Aorta (tissue), 5 donors: ENCODE results near the gene KIF6. TPM values are rescaled to one million over a fixed set of nuclear protein-coding genes. Genes with fewer than 3 reads are reported as not detected.
A peak's percentile ranks its signal among the peaks of the same experiment; 100 is the strongest.

Experiments
- ATAC-seq: fragments of 200-7000 bp; cut with Tn5 transposase; one replicate; pipeline ENCODE4 v1.9.1; 2022; ENCODE audit warnings: moderate library complexity; ENCODE audit not compliant: low FRiP score
- DNase-seq, 2 donors: peaks; one replicate each; pipeline ENCODE4 v3.0.0-alpha.2; 2020
- H3K27ac ChIP-seq, 2 donors: one replicate each; pipeline ENCODE4 v1.5.1; 2013; ENCODE audit warnings: low read length in 2 of 2, mild to moderate bottlenecking in 2 of 2, moderate library complexity in 2 of 2, control low read depth in 1 of 2, inconsistent platforms in 1 of 2, low read depth in 1 of 2
- H3K27me3 ChIP-seq, 2 donors: one replicate each; pipeline ENCODE4 v1.6.1; 2013; ENCODE audit warnings: control low read depth in 1 of 2, low read length in 1 of 2, mild to moderate bottlenecking in 1 of 2, moderate library complexity in 1 of 2; ENCODE audit not compliant: insufficient read depth in 2 of 2, control insufficient read depth in 1 of 2
- H3K36me3 ChIP-seq, 2 donors: one replicate each; pipeline ENCODE4 v1.6.1; 2013; ENCODE audit warnings: control low read depth in 1 of 2, low read length in 1 of 2, mild to moderate bottlenecking in 1 of 2; ENCODE audit not compliant: insufficient read depth in 2 of 2, control insufficient read depth in 1 of 2
- H3K4me1 ChIP-seq, 2 donors: one replicate each; pipeline ENCODE4 v1.6.1; 2013; ENCODE audit warnings: low read length in 2 of 2, control low read depth in 1 of 2, mild to moderate bottlenecking in 1 of 2, moderate library complexity in 1 of 2; ENCODE audit not compliant: insufficient read depth in 2 of 2, control insufficient read depth in 1 of 2
- H3K4me3 ChIP-seq, 2 donors: one replicate each; pipeline ENCODE4 v1.5.1; 2013; ENCODE audit warnings: low read length in 2 of 2, control low read depth in 1 of 2, mild to moderate bottlenecking in 1 of 2
- H3K9me3 ChIP-seq: one replicate; pipeline ENCODE4 v1.6.1; 2013; ENCODE audit warnings: mild to moderate bottlenecking, low read length; ENCODE audit not compliant: control insufficient read depth
- WGBS, 2 donors: extraction: QIAGEN DNeasy Blood & Tissue Kit; methylation state at CpG; one replicate each; pipeline ENCODE4 v1.1.7; 2013; 5-methylcytosine and 5-hydroxymethylcytosine counted together
- intact Hi-C, 2 donors: fragments of 100-400 bp; cut with DNase I; formaldehyde crosslinking; loops; one replicate each; pipeline versions ENCODE4 v1.14.2 to v1.15.0; 2022
- long read RNA-seq, 2 donors: library from polyadenylated mRNA; unstranded; transcript quantifications; one replicate each; pipeline ENCODE4 v2.0.0, GENCODE V29; 2020 to 2021
- polyA plus RNA-seq, 2 donors: library from polyadenylated mRNA; stranded (reverse); fragments of 200-250 nt; gene quantifications; one replicate each; pipeline ENCODE4 v1.2.3, GENCODE V29; 2013
- total RNA-seq, 2 donors: library from RNA; stranded (reverse); fragmentation: NEBNext Ultra II Directional; extraction: Animal tissue kit (Norgen Biotek cat#: 25700); gene quantifications; one replicate each; pipeline ENCODE4 v1.2.1, GENCODE V29; 2021
- donor health status: healthy with polysubstance abuse.
- donor health status: Bipolar disorder and iron deficiency.
- donor health status: DM: no; HTN: no; CAD: no.
- donor health status: DM: no; HTN: no; CAD: no.
- donor health status: DM: yes; HTN: yes; CAD: no.

Gene KIF6, protein sequence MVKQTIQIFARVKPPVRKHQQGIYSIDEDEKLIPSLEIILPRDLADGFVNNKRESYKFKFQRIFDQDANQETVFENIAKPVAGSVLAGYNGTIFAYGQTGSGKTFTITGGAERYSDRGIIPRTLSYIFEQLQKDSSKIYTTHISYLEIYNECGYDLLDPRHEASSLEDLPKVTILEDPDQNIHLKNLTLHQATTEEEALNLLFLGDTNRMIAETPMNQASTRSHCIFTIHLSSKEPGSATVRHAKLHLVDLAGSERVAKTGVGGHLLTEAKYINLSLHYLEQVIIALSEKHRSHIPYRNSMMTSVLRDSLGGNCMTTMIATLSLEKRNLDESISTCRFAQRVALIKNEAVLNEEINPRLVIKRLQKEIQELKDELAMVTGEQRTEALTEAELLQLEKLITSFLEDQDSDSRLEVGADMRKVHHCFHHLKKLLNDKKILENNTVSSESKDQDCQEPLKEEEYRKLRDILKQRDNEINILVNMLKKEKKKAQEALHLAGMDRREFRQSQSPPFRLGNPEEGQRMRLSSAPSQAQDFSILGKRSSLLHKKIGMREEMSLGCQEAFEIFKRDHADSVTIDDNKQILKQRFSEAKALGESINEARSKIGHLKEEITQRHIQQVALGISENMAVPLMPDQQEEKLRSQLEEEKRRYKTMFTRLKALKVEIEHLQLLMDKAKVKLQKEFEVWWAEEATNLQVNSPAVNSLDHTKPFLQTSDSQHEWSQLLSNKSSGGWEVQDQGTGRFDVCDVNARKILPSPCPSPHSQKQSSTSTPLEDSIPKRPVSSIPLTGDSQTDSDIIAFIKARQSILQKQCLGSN
- under 1 TPM; 0.39 to 0.42 TPM for total RNA-seq
- under 1 TPM in 1 of 2 donors, not detected in 1; 0.63 TPM for polyA plus RNA-seq
- long read RNA-seq, donor 1: 0 reads
- long read RNA-seq, donor 2, partial matches to known transcripts: 0 of 16 reads
- long read RNA-seq, donor 2, other reads (novel, unspliced or antisense): 16 of 16 reads

- H3K9me3 ChIP-seq: no peaks in the 10 kb centered on the region
- H3K27me3 ChIP-seq: no peaks in the 10 kb centered on the region
- H3K4me3 ChIP-seq: peak within 1 kb of the TSS; percentile 56 to 82
- peak; percentile 97 for ATAC-seq
- H3K36me3 ChIP-seq: no peaks in the 10 kb centered on the region
- 2 to 3% methylated on average over 37 to 58 of the region's 58 CpGs for WGBS, 2 donors
- no peak within 1 kb of the TSS for H3K27ac ChIP-seq
- peak; percentile 95 to 97 for DNase-seq
- H3K4me1 ChIP-seq: no peaks in the 10 kb centered on the region
- intact Hi-C loops: loop anchor here in 1 of 2 donors (2.0 to 10.0 kb wide), 2 partner anchors 68 to 160 kb away; partner anchors contain the start of gene DAAM2
These were observed at the start of gene KIF6 for GRCh38 chr6:39724787-39725631. KIF6 (minus strand) TSS chr6:39725408; CDS start chr6:39725310, 98 bp downstream.

DNA sequence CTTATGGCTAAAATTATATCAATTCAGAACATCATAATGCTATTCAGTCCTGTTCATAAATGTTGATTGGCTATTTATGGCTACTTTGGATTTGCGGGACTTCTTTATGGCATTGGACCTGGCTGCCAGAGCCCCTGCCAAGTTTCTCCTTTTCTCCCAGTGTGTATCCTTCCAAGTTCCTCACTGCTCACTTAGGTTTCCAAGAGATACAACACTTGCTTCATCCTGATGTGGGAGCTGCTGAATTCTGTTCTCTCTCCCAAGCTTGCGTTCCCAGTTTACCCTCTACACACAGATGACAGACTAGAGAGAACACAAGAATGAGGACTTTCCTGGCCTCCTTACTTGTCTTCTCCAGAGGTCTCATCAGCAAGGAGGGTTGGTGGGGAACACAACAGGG lies 48.6 kb upstream of the KIF6 start:
- DNase-seq (no peak), ATAC-seq (no peak)
- H3K9me3 ChIP-seq: no peaks in the 10 kb centered on the region
- H3K36me3 ChIP-seq: no peaks in the 10 kb centered on the region
- H3K4me3 ChIP-seq: no peak overlapping the region
- H3K27ac ChIP-seq: peak overlapping the region in 1 of 2 donors; percentile 2
- intact Hi-C loops: no loop called here
- WGBS, 2 donors: 18% methylated on average over 2 of the region's 2 CpGs
- peaks cover 4 to 6% of the 10 kb centered on the region in 2 donors for H3K4me1 ChIP-seq
- no peaks in the 10 kb centered on the region for H3K27me3 ChIP-seq

- Histone ChIP-seq H3K27ac (peak overlapping the region in 1 of 2 donors; percentile 68), H3K27me3 (no peaks in the 10 kb centered on the region), H3K9me3 (no peaks in the 10 kb centered on the region), H3K4me3 (no peak overlapping the region), H3K36me3 (no peaks in the 10 kb centered on the region), H3K4me1 (peaks cover 3 to 6% of the 10 kb centered on the region in 2 donors)
- peak; percentile 73 for ATAC-seq
- WGBS, 2 donors: 5 to 7% methylated on average over 6 of the region's 6 CpGs
- intact Hi-C loops: no loop called here
- no peak for DNase-seq
These were observed 47.5 kb upstream of the KIF6 start for GRCh38 chr6:39772559-39773273.

DNA sequence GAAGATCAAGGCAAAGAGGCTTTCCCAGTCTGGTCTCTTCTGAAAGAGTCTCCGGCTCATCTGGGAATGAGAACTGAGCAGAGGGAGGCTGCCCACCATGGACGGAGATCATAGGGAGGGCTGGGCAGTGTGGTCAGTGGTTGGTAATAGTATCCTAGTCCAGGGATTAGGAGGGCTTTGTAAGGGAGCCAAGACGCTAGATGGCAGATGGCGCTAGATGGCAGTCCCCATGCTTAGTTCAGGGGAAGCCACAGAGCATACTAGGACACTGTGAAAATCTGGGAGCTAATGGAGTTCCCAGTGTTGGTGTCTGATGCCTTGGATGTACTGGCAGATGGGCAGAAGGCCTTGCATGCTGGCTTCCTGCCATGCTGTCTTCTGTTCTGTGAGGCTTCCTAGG lies 45.2 kb upstream of the KIF6 start:
- Histone ChIP-seq H3K27ac (no peak overlapping the region), H3K4me1 (peaks cover 2 to 6% of the 10 kb centered on the region in 2 donors), H3K9me3 (no peaks in the 10 kb centered on the region), H3K36me3 (no peaks in the 10 kb centered on the region), H3K27me3 (no peaks in the 10 kb centered on the region), H3K4me3 (no peak overlapping the region)
- intact Hi-C loops: no loop called here
- 92 to 95% methylated on average over 4 of the region's 4 CpGs for WGBS, 2 donors
- DNase-seq (no peak), ATAC-seq (no peak)

DNA sequence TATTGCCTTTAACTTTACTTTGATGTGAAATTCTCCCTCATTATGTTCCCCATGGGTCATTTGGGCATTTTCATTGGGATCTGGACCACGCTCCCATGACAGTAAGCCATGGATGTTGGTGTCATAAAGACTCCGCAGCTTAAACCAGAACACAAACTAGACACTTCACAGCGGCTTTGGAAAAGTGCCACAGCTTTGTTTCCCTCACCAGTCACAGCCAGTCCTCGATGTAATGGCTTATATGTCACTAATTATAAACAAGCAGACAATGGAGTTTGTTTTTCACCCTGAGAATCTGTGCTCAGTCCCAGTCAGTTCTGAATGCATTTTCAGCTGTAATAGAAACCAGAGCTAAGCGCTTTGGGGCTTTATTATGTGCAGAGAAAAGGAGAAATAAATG lies 43.8 kb upstream of the KIF6 start:
- ATAC-seq: no peak
- no peak for DNase-seq
- H3K27me3 ChIP-seq: no peaks in the 10 kb centered on the region
- H3K4me3 ChIP-seq: no peak overlapping the region
- H3K27ac ChIP-seq: no peak overlapping the region
- no peaks in the 10 kb centered on the region for H3K36me3 ChIP-seq
- H3K4me1 ChIP-seq: peaks cover 2 to 6% of the 10 kb centered on the region in 2 donors
- intact Hi-C loops: no loop called here
- H3K9me3 ChIP-seq: no peaks in the 10 kb centered on the region
- WGBS, 2 donors: 76 to 87% methylated on average over 5 of the region's 5 CpGs

DNA sequence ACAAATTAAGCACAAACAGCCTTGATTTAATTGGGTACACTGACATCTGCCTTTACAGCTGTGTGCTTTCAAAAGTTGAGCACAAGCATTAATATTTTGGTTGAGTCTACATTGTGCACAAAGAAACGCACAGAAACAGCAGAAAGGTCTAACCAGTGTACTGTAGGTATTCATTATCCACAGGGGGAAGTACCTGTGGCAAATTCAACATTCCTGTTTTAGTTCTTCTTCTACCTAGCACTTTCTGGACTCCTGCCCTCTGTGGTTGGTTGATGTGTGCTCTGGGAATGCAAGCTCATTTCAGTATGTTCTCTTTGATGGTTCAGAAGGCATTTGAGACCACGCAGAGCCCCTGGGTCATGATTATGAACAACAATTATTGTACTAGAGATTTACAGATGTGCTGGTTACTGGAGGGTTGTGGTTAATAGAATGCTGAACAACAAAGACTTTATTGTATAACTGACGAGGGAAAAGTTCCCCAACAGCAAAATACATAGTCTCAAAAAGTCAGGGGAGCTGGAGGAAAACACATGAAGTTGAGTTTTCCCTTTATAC lies 40.4 kb upstream of the KIF6 start:
- Histone ChIP-seq H3K27me3 (no peaks in the 10 kb centered on the region), H3K36me3 (no peaks in the 10 kb centered on the region), H3K9me3 (no peaks in the 10 kb centered on the region), H3K4me3 (no peak overlapping the region), H3K27ac (no peak overlapping the region), H3K4me1 (no peaks in the 10 kb centered on the region)
- no peak for ATAC-seq
- no peak for DNase-seq
- intact Hi-C loops: no loop called here
- WGBS, 2 donors: 88 to 90% methylated on average over 3 of the region's 3 CpGs

DNA sequence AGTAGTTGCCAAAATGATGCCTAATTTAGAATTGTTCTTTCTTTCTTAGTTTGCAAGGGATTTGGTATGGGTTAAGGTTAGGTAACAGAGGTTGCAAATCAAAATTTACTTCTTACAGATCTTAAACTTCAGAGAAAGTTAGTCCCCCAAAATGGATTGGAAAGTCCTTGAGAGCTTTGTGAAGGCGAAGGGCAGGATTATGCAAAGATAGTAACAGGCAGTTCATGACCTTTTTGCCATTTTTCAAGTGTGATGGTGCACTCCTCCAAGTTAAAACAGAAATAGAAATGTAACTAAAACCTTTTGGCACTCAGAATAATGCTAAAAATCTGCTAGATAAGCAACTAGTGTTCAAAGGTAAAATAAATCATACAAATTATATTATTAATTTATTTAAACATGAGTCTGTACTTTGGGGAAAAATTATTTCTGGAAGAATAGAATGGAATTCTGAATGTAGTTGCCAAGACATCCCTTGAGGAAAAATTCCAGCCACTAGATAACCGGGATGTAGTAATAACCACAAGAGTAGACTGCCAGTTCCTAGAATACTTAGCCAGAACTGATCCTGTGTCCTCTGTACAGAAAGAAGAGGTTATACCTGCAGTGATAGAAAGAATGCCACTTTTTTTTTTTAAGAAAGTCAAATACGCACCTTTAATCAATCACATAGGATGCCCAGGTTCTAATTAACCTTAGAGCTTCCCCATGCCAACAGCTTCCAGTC lies 35.2 kb upstream of the KIF6 start:
- DNase-seq (no peak), ATAC-seq (peak; percentile 74)
- 13 to 15% methylated on average over 3 of the region's 3 CpGs for WGBS, 2 donors
- no peak overlapping the region for H3K27ac ChIP-seq
- H3K27me3 ChIP-seq: no peaks in the 10 kb centered on the region
- peaks cover 0 to 4% of the 10 kb centered on the region in 2 donors for H3K4me1 ChIP-seq
- intact Hi-C loops: no loop called here
- H3K4me3 ChIP-seq: no peak overlapping the region
- no peaks in the 10 kb centered on the region for H3K36me3 ChIP-seq
- no peaks in the 10 kb centered on the region for H3K9me3 ChIP-seq
